Activated CD4-positive, alpha-beta T cell treated with anti-CD3 and anti-CD28 coated beads for 36 hours (primary cell): Measurements from ENCODE around the gene OR56A4. TPM values are rescaled to one million over a fixed set of nuclear protein-coding genes. Genes with fewer than 3 reads are reported as not detected.
"Not testable (repeated sequence)": the region's sequence is repeated elsewhere in the genome, so short reads cannot be mapped to it uniquely, and the experiment has no call there.

Source experiments
- ATAC-seq: fragments of 200-7000 bp; cut with Tn5 transposase; one replicate; pipeline ENCODE4 v1.10.0; 2021; ENCODE audit warnings: mild to moderate bottlenecking, moderate library complexity
- CTCF ChIA-PET: fragments of 350-600 bp; sonication (Branson Sonifier 250); formaldehyde crosslinking; loops from one replicate; lab custom pipeline; 2021; ENCODE audit warnings: antibody characterized with exemption; lab: Charles Lee
- POLR2A ChIA-PET: fragments of 350-600 bp; sonication (Branson Sonifier 250); formaldehyde crosslinking; loops from one replicate; lab custom pipeline; 2021; ENCODE audit warnings: antibody characterized with exemption, inconsistent platforms; lab: Charles Lee
- DNase-seq: peaks from one replicate; pipeline ENCODE4 v3.0.0-alpha.2; 2020
- H3K27ac Mint-ChIP-seq: one replicate; pipeline ENCODE4 v1.8.0; 2021; ENCODE audit warnings: mixed read lengths
- H3K27me3 Mint-ChIP-seq: one replicate; pipeline ENCODE4 v1.8.0; 2021; ENCODE audit warnings: mixed read lengths
- H3K36me3 Mint-ChIP-seq: one replicate; pipeline ENCODE4 v1.8.0; 2021; ENCODE audit warnings: low read depth, mixed read lengths
- H3K4me1 Mint-ChIP-seq: one replicate; pipeline ENCODE4 v1.8.0; 2021; ENCODE audit warnings: mixed read lengths
- H3K4me3 Mint-ChIP-seq: one replicate; pipeline ENCODE4 v1.8.0; 2021; ENCODE audit warnings: mild to moderate bottlenecking, moderate library complexity, mixed read lengths
- H3K9me3 Mint-ChIP-seq: one replicate; pipeline ENCODE4 v1.8.0; 2021; ENCODE audit warnings: low read depth, mixed read lengths
- intact Hi-C, 2 experiments: fragments of 100-400 bp; cut with DNase I in 1 of 2; cut with micrococcal nuclease in 1 of 2; formaldehyde crosslinking; loops; one replicate each; pipeline versions ENCODE4 v1.14.2 to v1.15.1; 2022 to 2024; cut with DNase I, micrococcal nuclease
- total RNA-seq, 2 experiments: library from RNA; stranded (reverse); gene quantifications; one replicate each; pipeline ENCODE4 v1.2.3, GENCODE V29; 2021

The OR56A4 gene
- total RNA-seq, 2 experiments from 2014 or later, result not detected

GRCh38 chr11:5960704-5961320, 45.9 kb downstream of the OR56A4 start:
- ATAC-seq, H3K4me3 Mint-ChIP-seq, H3K36me3 Mint-ChIP-seq, intact Hi-C loops, H3K27ac Mint-ChIP-seq, POLR2A ChIA-PET, H3K4me1 Mint-ChIP-seq, DNase-seq, H3K27me3 Mint-ChIP-seq: not testable (repeated sequence)
- H3K9me3 Mint-ChIP-seq, result peaks cover 16% of the 10 kb centered on the region
- CTCF ChIA-PET, result interaction anchor here (0.6 kb wide), 1 partner anchor 337 kb away, joined by 3 read pairs; no protein-coding TSS in a partner anchor

GRCh38 chr11:5955586-5955985, 51.2 kb downstream of the OR56A4 start:
- ChIA-PET CTCF (interaction anchor here (0.6 to 0.7 kb wide), 2 partner anchors 337 to 735 kb away, joined by 3 read pairs; no protein-coding TSS in a partner anchor), POLR2A (no interaction called here)
- no peak for ATAC-seq
- intact Hi-C loops, result no loop called here
- H3K27me3 Mint-ChIP-seq, result no peaks in the 10 kb centered on the region
- H3K36me3 Mint-ChIP-seq, result no peaks in the 10 kb centered on the region
- no peaks in the 10 kb centered on the region for H3K4me1 Mint-ChIP-seq
- DNase-seq, result no peak
- peaks cover 3% of the 10 kb centered on the region for H3K9me3 Mint-ChIP-seq
- no peak overlapping the region for H3K27ac Mint-ChIP-seq
- no peak overlapping the region for H3K4me3 Mint-ChIP-seq

Other genes with a start within 250 kb of the OR56A4 start
- gene OR52N5, start 223.6 kb downstream of the OR56A4 start, total RNA-seq, result not detected
- not detected for gene OR52N1, start 215.7 kb downstream of the OR56A4 start, total RNA-seq
- gene OR52N2, start 198.0 kb downstream of the OR56A4 start, total RNA-seq, result not detected
- gene OR52E6, start 165.0 kb downstream of the OR56A4 start, total RNA-seq, result not detected
- gene OR52E8, start 149.3 kb downstream of the OR56A4 start, total RNA-seq, result not detected
- gene OR52E4, start 126.3 kb downstream of the OR56A4 start, total RNA-seq, result not detected
- not detected for gene OR52E5, start 113.7 kb downstream of the OR56A4 start, total RNA-seq
- not detected for gene OR56A3, start 64.7 kb downstream of the OR56A4 start, total RNA-seq
- gene OR56A5, start 38.5 kb downstream of the OR56A4 start, total RNA-seq, result not detected
- not detected for gene OR52L1, start 20.0 kb downstream of the OR56A4 start, total RNA-seq
- gene OR56A1, start 23.8 kb upstream of the OR56A4 start, total RNA-seq, result not detected
- not detected for gene OR56B4, start 100.7 kb upstream of the OR56A4 start, total RNA-seq
- gene OR52B2, start 163.4 kb upstream of the OR56A4 start, total RNA-seq, result not detected
- not detected for gene OR52W1, start 192.3 kb upstream of the OR56A4 start, total RNA-seq
- not detected for gene C11orf42, start 198.6 kb upstream of the OR56A4 start, total RNA-seq
- 10 to 100 TPM; 17.0 to 17.1 TPM for gene FHIP1B, start 227.7 kb upstream of the OR56A4 start, total RNA-seq
- under 1 TPM; 0.21 to 0.25 TPM for gene CNGA4, start 232.1 kb upstream of the OR56A4 start, total RNA-seq